SK-N-SH (cell line): ENCODE measurements around the gene SYT7. TPM values are rescaled to one million over a fixed set of nuclear protein-coding genes. Genes with fewer than 3 reads are reported as not detected.
A peak's percentile ranks its signal among the peaks of the same experiment; 100 is the strongest.

Experiments
- CTCF ChIA-PET: fragments of 300-600, 350-600 bp; formaldehyde crosslinking; extraction: SDS; loops from one replicate; lab custom pipeline; 2021; lab: Yijun Ruan, JAX
- POLR2A ChIA-PET: fragments of 350-600 bp; sonication (Branson Sonifier 250); formaldehyde crosslinking; extraction: SDS; loops from one replicate; lab custom pipeline; 2020; ENCODE audit warnings: antibody characterized with exemption, inconsistent platforms; lab: Yijun Ruan, JAX
- DNase-seq: peaks from one replicate; pipeline ENCODE4 v3.0.0; 2012
- H2AFZ ChIP-seq: fragments of 200-600 bp; sonication (generic); 2 replicates; pipeline ENCODE4 v1.8.1; 2016; ENCODE audit warnings: antibody characterized with exemption, mild to moderate bottlenecking, low read depth
- H3F3A ChIP-seq: fragments of 200-600 bp; sonication (generic); replicated peaks from 2 replicates; pipeline ENCODE3; 2016; ENCODE audit warnings: antibody characterized with exemption, mild to moderate bottlenecking; ENCODE audit not compliant: insufficient read depth
- H3K27ac ChIP-seq, 2 experiments: fragments of 200-500 bp in 1 of 2; fragments of 200-600 bp in 1 of 2; sonication (Bioruptor generic) in 1 of 2; sonication (generic), shearing (Covaris generic) in 1 of 2; 2 replicates each; pipeline versions ENCODE4 v1.5.1 to v1.6.1; 2014 to 2016; ENCODE audit warnings: low read depth in 2 of 2, inconsistent platforms in 1 of 2, low read length in 1 of 2, mild to moderate bottlenecking in 1 of 2, mixed read lengths in 1 of 2
- H3K27me3 ChIP-seq: fragments of 200-600 bp; sonication (generic), shearing (Covaris generic); 2 replicates; pipeline ENCODE4 v1.6.1; 2016; ENCODE audit warnings: mixed run types; ENCODE audit not compliant: insufficient read depth
- H3K36me3 ChIP-seq, 2 experiments: fragments of 200-500 bp in 1 of 2; fragments of 200-600 bp in 1 of 2; sonication (Bioruptor generic) in 1 of 2; sonication (generic) in 1 of 2; replicated peaks in 1 of 2; 2 replicates each; pipeline versions ENCODE3 to v1.5.1; 2014 to 2016; ENCODE audit warnings: low read length in 1 of 2, mild to moderate bottlenecking in 1 of 2; ENCODE audit not compliant: insufficient read depth in 2 of 2, control insufficient read depth in 1 of 2
- H3K4me1 ChIP-seq, 2 experiments: fragments of 200-500 bp in 1 of 2; fragments of 200-600 bp in 1 of 2; sonication (Bioruptor generic) in 1 of 2; sonication (generic), shearing (Covaris generic) in 1 of 2; 2 replicates each; pipeline versions ENCODE4 v1.5.1 to v1.6.1; 2014 to 2016; ENCODE audit warnings: low read depth in 1 of 2, low read length in 1 of 2, mixed run types in 1 of 2; ENCODE audit not compliant: insufficient read depth in 2 of 2, control insufficient read depth in 1 of 2
- H3K4me2 ChIP-seq: fragments of 200-600 bp; sonication (generic), shearing (Covaris generic); 2 replicates; pipeline ENCODE4 v1.6.1; 2017; ENCODE audit warnings: mixed run types
- H3K4me3 ChIP-seq, 2 experiments: fragments of 200-500 bp in 1 of 2; fragments of 200-600 bp in 1 of 2; sonication (Bioruptor generic) in 1 of 2; sonication (generic), shearing (Covaris generic) in 1 of 2; 2 replicates each; pipeline versions ENCODE4 v1.5.1 to v1.8.1; 2014 to 2016; ENCODE audit warnings: low read depth in 2 of 2, inconsistent platforms in 1 of 2, low read length in 1 of 2, mild to moderate bottlenecking in 1 of 2, mixed read lengths in 1 of 2, moderate library complexity in 1 of 2
- H3K79me2 ChIP-seq: fragments of 200-600 bp; sonication (generic); 2 replicates; pipeline ENCODE4 v1.8.1; 2017; ENCODE audit warnings: mild to moderate bottlenecking; ENCODE audit not compliant: insufficient read depth
- H3K9ac ChIP-seq: fragments of 200-600 bp; sonication (generic); 2 replicates; pipeline ENCODE4 v1.6.1; 2017; ENCODE audit warnings: mixed run types
- H3K9me2 ChIP-seq: fragments of 200-600 bp; sonication (generic); 2 replicates; pipeline ENCODE4 v1.6.1; 2017; ENCODE audit warnings: mixed run types
- H3K9me3 ChIP-seq: fragments of 200-600 bp; sonication (generic); 2 replicates; pipeline ENCODE4 v1.6.1; 2017; ENCODE audit warnings: mixed run types, mild to moderate bottlenecking, moderate library complexity
- H4K20me1 ChIP-seq: fragments of 200-600 bp; sonication (generic); 2 replicates; pipeline ENCODE4 v1.6.1; 2017; ENCODE audit warnings: mild to moderate bottlenecking, mixed run types; ENCODE audit not compliant: insufficient read depth
- CHD2 ChIP-seq: fragments of 150-350 bp; IDR thresholded peaks from 2 replicates; pipeline ENCODE4 v1.6.1; 2018; ENCODE audit warnings: low read length; ENCODE audit not compliant: partially characterized antibody
- ELF1 ChIP-seq: IDR thresholded peaks from 2 replicates; pipeline ENCODE4 v1.4.0; 2012
- GABPA ChIP-seq: IDR thresholded peaks from 2 replicates; pipeline ENCODE4 v1.4.0; 2012; ENCODE audit warnings: low read depth, mild to moderate bottlenecking
- GATA2 ChIP-seq: sonication (generic); formaldehyde crosslinking; IDR thresholded peaks from 2 replicates; pipeline ENCODE4 v1.5.0; 2020; ENCODE audit warnings: mild to moderate bottlenecking, missing genetic modification reagents
- MXI1 ChIP-seq: IDR thresholded peaks from 2 replicates; pipeline ENCODE4 v1.6.1; 2012; ENCODE audit warnings: mild to moderate bottlenecking, low read depth, low read length, improper control_type of control experiment
- RFX5 ChIP-seq: IDR thresholded peaks from 2 replicates; pipeline ENCODE4 v1.6.1; 2012; ENCODE audit warnings: mild to moderate bottlenecking, improper control_type of control experiment, low read length
- SMC3 ChIP-seq: IDR thresholded peaks from 2 replicates; pipeline ENCODE4 v1.6.1; 2012; ENCODE audit warnings: low read depth, low read length, improper control_type of control experiment
- WGBS: methylation state at CpG from one replicate; pipeline ENCODE4 v1.1.6; 2017; ENCODE audit warnings: low lambda C conversion rate; 5-methylcytosine and 5-hydroxymethylcytosine counted together
- polyA plus RNA-seq, 3 experiments: library from polyadenylated mRNA; depleted of rRNA; stranded (reverse); fragments of >200 nt; gene quantifications; 2 replicates each; pipeline ENCODE4 v1.2.3, GENCODE V29; 2012

SYT7 gene
- polyA plus RNA-seq, 1 of the 3 experiments (the other 2 are of a cell fraction) = 1.1 TPM

DNA sequence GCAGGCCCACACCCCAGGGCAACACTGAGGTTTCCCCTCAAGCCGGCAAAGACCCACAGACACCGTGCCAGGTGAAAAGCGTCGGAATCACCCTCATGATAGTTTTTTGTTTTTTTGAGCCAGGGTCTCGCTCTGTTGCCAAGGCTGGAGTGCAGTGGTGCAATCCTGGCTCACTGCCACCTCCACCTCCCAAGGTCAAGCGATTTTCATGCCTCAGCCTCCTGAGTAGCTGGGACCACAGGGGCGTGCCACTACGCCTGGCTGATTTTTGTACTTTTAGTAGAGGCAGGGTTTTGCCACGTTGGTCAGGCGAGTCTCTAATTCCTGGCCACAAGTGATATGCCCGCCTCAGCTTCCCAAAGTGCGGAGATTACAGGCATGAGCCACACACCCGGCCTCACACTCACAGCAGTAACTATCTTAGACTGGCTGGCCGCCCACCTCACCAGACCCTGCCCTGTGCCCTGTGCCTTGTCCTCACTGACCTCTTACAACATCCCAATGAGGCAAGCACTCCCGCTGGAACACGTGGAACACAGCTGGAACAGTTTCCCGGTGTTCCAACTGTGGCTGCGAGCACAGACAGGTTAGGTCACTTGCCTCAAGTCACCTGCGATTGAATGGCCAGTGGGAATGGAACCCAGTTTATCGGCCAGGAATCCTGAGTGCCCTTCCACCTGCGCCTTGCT lies 51.2 kb downstream of the SYT7 start:
- Histone ChIP-seq H3K9me2 (no peaks in the 10 kb centered on the region), H3K27ac (peak overlapping the region in 1 of 2 experiments; percentile 91; a peak in 2 of 4 replicates), H3K79me2 (no peaks in the 10 kb centered on the region), H3K4me1 (peaks cover 0 to 85% of the 10 kb centered on the region in 2 experiments; a peak in 2 of 4 replicates), H3K36me3 (no peaks in the 10 kb centered on the region), H4K20me1 (no peaks in the 10 kb centered on the region), H3K9me3 (no peaks in the 10 kb centered on the region), H3F3A (no peaks in the 10 kb centered on the region), H3K9ac (no peak overlapping the region), H3K27me3 (peaks cover 1% of the 10 kb centered on the region; the same call in 1 of the 2 replicates), H3K4me3 (no peak overlapping the region), H3K4me2 (no peak overlapping the region), H2AFZ (no peak overlapping the region)
- ChIA-PET POLR2A (no interaction called here), CTCF (interaction anchor here (1.3 to 33.4 kb wide), 9 partner anchors 14 to 105 kb away, joined by 3 to 670 read pairs (median 18); partner anchors contain the start of genes LRRC10B and SYT7)
- no peak for DNase-seq
- 74% methylated on average over 21 of the region's 21 CpGs for WGBS
- TF ChIP-seq ELF1 (no peak), MXI1 (0 out of 2 replicates have a peak, but pooled peaks have one; percentile 23)

DNA sequence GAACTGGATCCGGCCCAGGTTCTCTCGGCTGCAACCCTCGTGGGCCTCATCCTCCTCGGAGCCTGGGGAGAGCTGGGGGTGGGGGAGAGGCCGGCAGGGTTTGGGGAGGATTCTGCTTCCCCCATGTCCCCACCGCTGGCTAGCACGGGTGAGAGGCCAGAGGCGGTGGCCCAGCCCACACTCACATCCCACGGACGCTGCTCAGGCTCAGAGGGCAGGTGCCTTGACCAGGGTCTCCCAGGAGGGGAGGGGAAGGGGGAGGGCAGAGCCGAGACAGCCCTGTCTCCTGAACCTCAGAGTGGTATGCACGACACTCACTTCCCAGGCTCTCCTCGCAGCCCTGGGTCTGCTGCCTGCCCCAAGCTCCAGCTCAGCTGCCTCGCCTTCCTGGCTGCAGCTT lies 52.8 kb downstream of the SYT7 start:
- H4K20me1 ChIP-seq = no peaks in the 10 kb centered on the region
- ChIA-PET CTCF (interaction anchor here (0.9 to 33.4 kb wide), 6 partner anchors 8 to 51 kb away, joined by 3 to 670 read pairs (median 14); partner anchors contain the start of gene LRRC10B), POLR2A (interaction anchor here (1.1 kb wide), 1 partner anchor 99 kb away, joined by 3 read pairs; the partner anchor contains the start of genes CPSF7 and SDHAF2)
- H3K79me2 ChIP-seq = no peaks in the 10 kb centered on the region
- no peaks in the 10 kb centered on the region for H3K36me3 ChIP-seq
- no peak overlapping the region for H3K4me2 ChIP-seq
- peaks cover 15% of the 10 kb centered on the region; the same call in 1 of the 2 replicates for H3K27me3 ChIP-seq
- H3K9me3 ChIP-seq = no peaks in the 10 kb centered on the region
- no peak overlapping the region for H2AFZ ChIP-seq
- TF ChIP-seq GABPA = no peak
- H3F3A ChIP-seq = no peaks in the 10 kb centered on the region
- H3K4me3 ChIP-seq = no peak overlapping the region
- WGBS = 62% methylated on average over 6 of the region's 14 CpGs
- no peak overlapping the region for H3K9ac ChIP-seq
- H3K4me1 ChIP-seq = peaks cover 0 to 70% of the 10 kb centered on the region in 2 experiments; a peak in 2 of 4 replicates
- DNase-seq = no peak
- peak overlapping the region in 1 of 2 experiments; percentile 91; a peak in 2 of 4 replicates for H3K27ac ChIP-seq
- no peaks in the 10 kb centered on the region for H3K9me2 ChIP-seq

DNA sequence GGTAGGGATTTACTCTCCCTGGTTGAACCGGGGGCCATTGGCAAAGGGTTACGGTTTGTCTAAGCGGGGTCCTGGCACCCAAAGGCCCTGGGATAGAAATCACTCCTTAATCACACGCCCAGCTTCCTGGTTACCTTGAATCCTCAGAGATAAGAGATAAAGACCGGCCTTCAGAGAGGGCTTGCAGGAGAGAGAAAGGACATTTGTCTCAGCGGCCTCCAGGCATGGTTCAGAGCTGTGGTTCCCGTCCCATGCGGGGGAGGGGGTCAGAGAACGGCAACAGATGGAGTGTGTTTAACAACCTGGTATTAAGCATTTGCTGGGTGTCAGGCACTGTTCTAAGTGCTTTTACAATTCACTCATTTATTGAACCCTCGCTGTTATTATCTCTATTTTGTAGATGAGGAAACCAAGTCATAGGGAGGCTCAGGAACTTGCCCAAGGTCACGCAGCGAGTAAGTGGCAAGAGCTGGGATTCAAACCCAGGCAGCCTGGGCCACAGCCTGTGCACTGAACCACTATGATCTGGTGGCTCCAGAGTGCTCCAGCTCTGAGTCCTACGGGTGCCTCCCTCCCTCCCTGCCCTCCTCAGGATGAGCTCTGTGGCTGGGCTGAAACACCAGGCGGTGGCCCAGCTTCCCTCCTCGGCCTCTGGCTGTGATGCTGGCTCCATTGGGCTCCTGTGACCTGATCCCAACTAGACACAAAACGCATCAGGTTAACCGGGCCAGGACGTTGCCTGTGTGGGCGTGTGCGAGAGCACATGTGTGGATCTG lies 53.7 kb downstream of the SYT7 start:
- ChIA-PET POLR2A (interaction anchor here (1.1 to 1.4 kb wide), 2 partner anchors 50 to 98 kb away, joined by 3 read pairs; partner anchors contain the start of genes CPSF7 and SDHAF2), CTCF (interaction anchor here (0.8 to 33.4 kb wide), 15 partner anchors 9 to 112 kb away, joined by 3 to 670 read pairs (median 5); partner anchors contain the start of gene LRRC10B)
- Histone ChIP-seq H3K27me3 (peaks cover 15% of the 10 kb centered on the region; the same call in 1 of the 2 replicates), H3K9me2 (no peaks in the 10 kb centered on the region), H3K4me1 (peaks cover 0 to 60% of the 10 kb centered on the region in 2 experiments; a peak in 2 of 4 replicates), H3K4me2 (no peak overlapping the region), H3F3A (no peaks in the 10 kb centered on the region), H3K9me3 (no peaks in the 10 kb centered on the region), H3K27ac (peak overlapping the region in 1 of 2 experiments; percentile 91; a peak in 2 of 4 replicates), H3K79me2 (no peaks in the 10 kb centered on the region), H3K4me3 (no peak overlapping the region), H3K9ac (no peak overlapping the region), H3K36me3 (no peaks in the 10 kb centered on the region), H4K20me1 (no peaks in the 10 kb centered on the region), H2AFZ (no peak overlapping the region)
- WGBS = 69% methylated on average over 19 of the region's 20 CpGs
- TF ChIP-seq RFX5 (no peak), SMC3 (no peak), GATA2 (CRISPR knock-in tag) (peak; percentile 54), CHD2 (peak; percentile 64)
- peak; percentile 61 for DNase-seq
